Ovary (tissue), 9 donors: Measurements from ENCODE around the gene ADAMTSL3. TPM values are rescaled to one million over a fixed set of nuclear protein-coding genes. Genes with fewer than 3 reads are reported as not detected.
A peak's percentile ranks its signal among the peaks of the same experiment; 100 is the strongest.

ENCODE experiments used
- DNase-seq, 5 donors: peaks; one replicate each; pipeline ENCODE4 v3.0.0-alpha.2; 2019 to 2020
- H3K27ac ChIP-seq, 2 donors: fragments of 200-600 bp; one replicate each; pipeline versions ENCODE4 v1.5.1 to v1.8.0; 2019 to 2022
- H3K27me3 ChIP-seq: fragments of 200-600 bp; one replicate; pipeline ENCODE4 v1.8.0; 2022
- H3K36me3 ChIP-seq: fragments of 200-600 bp; sonication (generic); one replicate; pipeline ENCODE4 v1.5.1; 2019
- H3K4me1 ChIP-seq: one replicate; pipeline ENCODE4 v1.8.1; 2013; ENCODE audit warnings: mild to moderate bottlenecking, moderate library complexity; ENCODE audit not compliant: insufficient read depth
- H3K4me3 ChIP-seq: fragments of 200-600 bp; sonication (generic); one replicate; pipeline ENCODE4 v1.5.1; 2017
- H3K9me3 ChIP-seq, 2 donors: fragments of 200-600 bp in 1 of 2; sonication (generic) in 1 of 2; one replicate each; pipeline versions ENCODE4 v1.5.1 to v1.8.1; 2013 to 2019; ENCODE audit warnings: mild to moderate bottlenecking in 1 of 2, moderate library complexity in 1 of 2
- EP300 ChIP-seq: sonication (generic); formaldehyde crosslinking; IDR thresholded peaks from one replicate; pipeline ENCODE4 v1.6.1; 2017; ENCODE audit warnings: antibody characterized with exemption
- POLR2A ChIP-seq: fragments of 450-650 bp; IDR thresholded peaks from one replicate; pipeline ENCODE4 v1.6.1; 2017; ENCODE audit warnings: antibody characterized with exemption, mild to moderate bottlenecking, moderate library complexity
- WGBS, 3 donors: extraction: QIAGEN DNeasy Blood & Tissue Kit in 1 of 3; methylation state at CpG; one replicate each; pipeline versions ENCODE4 v1.1.5 to v1.1.7; 2013 to 2017; 5-methylcytosine and 5-hydroxymethylcytosine counted together
- intact Hi-C, 4 donors: fragments of 100-400 bp; cut with DNase I; formaldehyde crosslinking; loops; one replicate each; pipeline versions ENCODE4 v1.11.0 to v1.15.1; 2022 to 2023
- polyA plus RNA-seq, 2 donors: library from polyadenylated mRNA; stranded (reverse); fragments of 200-250 nt in 1 of 2; fragments of 350-450 nt in 1 of 2; fragmentation: Illumina TruSeq in 1 of 2; extraction: RNeasy Lipid Tissue Mini Kit (QIAGEN cat#74804) in 1 of 2; gene quantifications; one replicate each; pipeline ENCODE4 v1.2.3, GENCODE V29; 2013 to 2014
- total RNA-seq, 7 donors: library from RNA; depleted of rRNA in 2 of 7; stranded (reverse); fragments of >200 nt in 2 of 7; fragmentation: NEBNext Ultra II Directional in 3 of 7; extraction: Animal tissue kit (Norgen Biotek cat#: 25700) in 3 of 7; gene quantifications; one replicate each; pipeline versions ENCODE4 v1.1.0 to v1.2.4, GENCODE V29; 2016 to 2023
- TF ChIP-seq, protein P1 (sequence below), 3 donors: fragments of 450-650 bp in 2 of 3; fragments of 200-600 bp in 1 of 3; IDR thresholded peaks; one replicate each; pipeline versions ENCODE4 v1.5.1 to v1.8.0; 2016 to 2022; ENCODE audit warnings: antibody characterized with exemption in 3 of 3, mild to moderate bottlenecking in 1 of 3
- donor health status: DM: no; HTN: no; CAD: no; lungs with moderate emphysema.
- donor health status: DM: no; HTN: no; CAD: no.
- donor health status: Bipolar disorder and iron deficiency.
- donor health status: DM: yes; HTN: yes; CAD: no.
- donor health status: DM: no; HTN: no; CAD: no.
- donor health status: DM: yes; HTN: yes; CAD: no.

Gene ADAMTSL3
- total and polyA plus RNA-seq, 9 donors = 0.96 to 9.0 (median 3.7) TPM

DNA sequence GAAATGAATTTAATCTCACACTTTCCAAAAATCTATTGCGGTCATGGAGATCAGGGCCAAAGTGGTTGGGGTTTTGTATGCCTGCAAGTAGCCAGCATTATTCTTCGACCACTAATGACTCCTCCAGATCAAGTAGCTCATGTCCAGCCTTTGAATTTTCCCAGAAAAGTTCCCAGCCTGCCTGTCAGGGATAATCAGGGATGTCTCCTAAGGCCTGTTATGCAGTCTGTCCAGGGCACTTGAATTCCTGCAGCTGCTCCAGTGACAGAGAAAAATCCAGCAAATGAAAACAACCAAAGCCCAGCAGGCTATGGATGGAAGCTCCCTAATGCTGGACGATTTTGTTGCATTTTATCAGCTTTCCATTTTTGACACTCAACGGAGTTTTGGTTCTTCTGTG lies 215.4 kb downstream of the ADAMTSL3 start:
- Histone ChIP-seq H3K4me1 (no peaks in the 10 kb centered on the region), H3K27ac (no peak overlapping the region), H3K27me3 (no peaks in the 10 kb centered on the region), H3K36me3 (no peaks in the 10 kb centered on the region), H3K9me3 (no peaks in the 10 kb centered on the region), H3K4me3 (no peak overlapping the region)
- no peak for DNase-seq
- intact Hi-C loops = no loop called here
- TF ChIP-seq, protein P1, sequence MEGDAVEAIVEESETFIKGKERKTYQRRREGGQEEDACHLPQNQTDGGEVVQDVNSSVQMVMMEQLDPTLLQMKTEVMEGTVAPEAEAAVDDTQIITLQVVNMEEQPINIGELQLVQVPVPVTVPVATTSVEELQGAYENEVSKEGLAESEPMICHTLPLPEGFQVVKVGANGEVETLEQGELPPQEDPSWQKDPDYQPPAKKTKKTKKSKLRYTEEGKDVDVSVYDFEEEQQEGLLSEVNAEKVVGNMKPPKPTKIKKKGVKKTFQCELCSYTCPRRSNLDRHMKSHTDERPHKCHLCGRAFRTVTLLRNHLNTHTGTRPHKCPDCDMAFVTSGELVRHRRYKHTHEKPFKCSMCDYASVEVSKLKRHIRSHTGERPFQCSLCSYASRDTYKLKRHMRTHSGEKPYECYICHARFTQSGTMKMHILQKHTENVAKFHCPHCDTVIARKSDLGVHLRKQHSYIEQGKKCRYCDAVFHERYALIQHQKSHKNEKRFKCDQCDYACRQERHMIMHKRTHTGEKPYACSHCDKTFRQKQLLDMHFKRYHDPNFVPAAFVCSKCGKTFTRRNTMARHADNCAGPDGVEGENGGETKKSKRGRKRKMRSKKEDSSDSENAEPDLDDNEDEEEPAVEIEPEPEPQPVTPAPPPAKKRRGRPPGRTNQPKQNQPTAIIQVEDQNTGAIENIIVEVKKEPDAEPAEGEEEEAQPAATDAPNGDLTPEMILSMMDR (IDR thresholded peaks at IDR 0.05) = no peak
- TF ChIP-seq POLR2A = no peak
- TF ChIP-seq EP300 = no peak
- WGBS, 3 donors = 21 to 30% (median 30%) methylated on average over 4 of the region's 4 CpGs

DNA sequence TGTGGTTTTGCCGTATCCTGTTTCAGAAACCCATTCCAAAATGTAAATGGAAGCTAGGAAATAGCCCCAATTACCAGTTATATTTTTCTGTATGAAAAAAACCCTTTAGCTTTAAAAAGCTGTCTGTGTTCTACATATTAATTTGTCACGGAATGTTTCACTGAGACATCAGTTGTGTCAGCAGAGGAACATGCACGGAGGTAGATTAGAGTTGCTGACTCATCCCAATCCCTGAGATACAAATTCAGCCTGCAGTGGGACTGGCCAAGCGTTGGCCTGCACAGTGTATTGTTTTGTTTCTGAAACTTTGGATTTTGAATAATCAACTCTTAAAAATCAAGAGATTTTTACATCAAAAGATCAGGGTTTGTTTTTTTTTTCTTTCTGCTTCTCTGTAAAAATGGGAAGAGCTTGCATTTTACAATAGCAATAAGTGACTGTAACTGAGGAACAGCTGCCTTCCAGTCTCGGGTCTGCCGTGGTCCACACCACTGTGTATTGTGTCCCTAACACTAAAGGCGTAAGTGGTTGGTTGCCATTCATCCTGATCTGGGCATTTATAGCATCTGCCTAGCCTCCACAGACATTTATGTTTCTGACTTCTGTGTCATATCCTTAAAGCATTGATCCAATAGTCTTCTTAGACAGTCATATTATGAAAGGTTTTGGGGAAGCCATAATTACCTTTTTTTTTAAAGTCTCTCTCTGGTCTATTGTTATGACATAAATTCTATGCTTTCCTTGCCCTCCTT lies 218.1 kb downstream of the ADAMTSL3 start:
- no peaks in the 10 kb centered on the region for H3K9me3 ChIP-seq
- H3K36me3 ChIP-seq = no peaks in the 10 kb centered on the region
- no peak for TF ChIP-seq POLR2A
- TF ChIP-seq, protein P1 (IDR thresholded peaks at IDR 0.05) = no peak
- TF ChIP-seq EP300 = no peak
- H3K27ac ChIP-seq = no peak overlapping the region
- H3K4me1 ChIP-seq = no peaks in the 10 kb centered on the region
- H3K4me3 ChIP-seq = no peak overlapping the region
- no peak for DNase-seq
- intact Hi-C loops = no loop called here
- H3K27me3 ChIP-seq = no peaks in the 10 kb centered on the region
- WGBS, 3 donors = 47 to 62% (median 55%) methylated on average over 7 of the region's 7 CpGs

DNA sequence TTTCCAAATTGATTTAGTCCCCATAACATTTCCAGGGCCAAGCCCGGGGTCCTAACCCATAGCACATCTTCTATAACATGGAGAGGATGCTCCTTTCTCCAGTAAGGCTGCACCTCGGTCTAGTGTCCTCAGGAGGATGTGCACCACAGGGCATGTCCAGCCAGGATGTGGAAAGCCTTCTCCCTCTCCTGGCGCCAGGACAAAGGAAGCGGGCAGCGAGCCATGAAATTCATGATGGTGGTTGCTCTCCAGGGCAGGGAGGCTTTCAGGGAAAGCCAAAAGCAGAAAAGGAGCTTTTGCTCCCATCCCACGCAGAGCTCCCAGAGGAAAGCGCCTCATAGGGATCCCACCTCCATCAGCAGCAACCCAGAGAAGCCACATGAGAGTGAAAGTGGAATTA lies 220.0 kb downstream of the ADAMTSL3 start:
- Histone ChIP-seq H3K4me1 (no peaks in the 10 kb centered on the region), H3K27me3 (no peaks in the 10 kb centered on the region), H3K36me3 (no peaks in the 10 kb centered on the region), H3K4me3 (no peak overlapping the region), H3K9me3 (no peaks in the 10 kb centered on the region), H3K27ac (no peak overlapping the region)
- WGBS, 3 donors = 78 to 81% (median 80%) methylated on average over 7 of the region's 7 CpGs
- peak in 2 of 5 donors; percentile 33 to 42 for DNase-seq
- no peak for TF ChIP-seq EP300
- TF ChIP-seq, protein P1 (IDR thresholded peaks at IDR 0.05) = no peak
- TF ChIP-seq POLR2A = no peak
- intact Hi-C loops = no loop called here

DNA sequence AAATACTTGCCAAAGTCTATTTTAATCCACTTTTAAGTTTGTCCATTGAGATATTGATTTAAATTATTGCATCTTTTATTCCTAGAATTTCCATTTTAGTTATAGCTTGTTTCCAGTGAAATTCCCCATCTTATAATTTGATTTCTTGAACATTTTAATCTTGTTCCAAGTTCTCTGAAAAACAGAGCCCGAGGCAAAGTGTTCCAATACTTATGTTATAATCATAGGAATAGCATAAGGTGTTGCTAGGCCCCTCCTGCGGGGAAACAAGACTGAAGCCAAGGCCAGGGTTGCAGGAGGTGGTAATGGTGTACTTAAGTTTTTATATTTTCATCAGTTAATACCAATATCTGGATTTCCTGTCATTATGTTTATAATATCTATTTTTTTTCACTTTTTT lies 226.6 kb downstream of the ADAMTSL3 start:
- Histone ChIP-seq H3K4me3 (no peak overlapping the region), H3K27me3 (no peaks in the 10 kb centered on the region), H3K27ac (no peak overlapping the region), H3K4me1 (no peaks in the 10 kb centered on the region), H3K9me3 (no peaks in the 10 kb centered on the region), H3K36me3 (no peaks in the 10 kb centered on the region)
- DNase-seq = no peak
- 85 to 91% (median 90%) methylated on average over 2 of the region's 2 CpGs for WGBS, 3 donors
- TF ChIP-seq POLR2A = no peak
- TF ChIP-seq, protein P1 (IDR thresholded peaks at IDR 0.05) = no peak
- TF ChIP-seq EP300 = no peak
- intact Hi-C loops = no loop called here
